GM10847 (cell line): ENCODE results near the gene ABCB8.

Experiments
- POLR2A ChIP-seq: IDR thresholded peaks from 2 replicates; pipeline ENCODE4 v1.6.1; 2011; ENCODE audit not compliant: insufficient read length; ENCODE audit errors: extremely low read depth

ABCB8 gene

DNA sequence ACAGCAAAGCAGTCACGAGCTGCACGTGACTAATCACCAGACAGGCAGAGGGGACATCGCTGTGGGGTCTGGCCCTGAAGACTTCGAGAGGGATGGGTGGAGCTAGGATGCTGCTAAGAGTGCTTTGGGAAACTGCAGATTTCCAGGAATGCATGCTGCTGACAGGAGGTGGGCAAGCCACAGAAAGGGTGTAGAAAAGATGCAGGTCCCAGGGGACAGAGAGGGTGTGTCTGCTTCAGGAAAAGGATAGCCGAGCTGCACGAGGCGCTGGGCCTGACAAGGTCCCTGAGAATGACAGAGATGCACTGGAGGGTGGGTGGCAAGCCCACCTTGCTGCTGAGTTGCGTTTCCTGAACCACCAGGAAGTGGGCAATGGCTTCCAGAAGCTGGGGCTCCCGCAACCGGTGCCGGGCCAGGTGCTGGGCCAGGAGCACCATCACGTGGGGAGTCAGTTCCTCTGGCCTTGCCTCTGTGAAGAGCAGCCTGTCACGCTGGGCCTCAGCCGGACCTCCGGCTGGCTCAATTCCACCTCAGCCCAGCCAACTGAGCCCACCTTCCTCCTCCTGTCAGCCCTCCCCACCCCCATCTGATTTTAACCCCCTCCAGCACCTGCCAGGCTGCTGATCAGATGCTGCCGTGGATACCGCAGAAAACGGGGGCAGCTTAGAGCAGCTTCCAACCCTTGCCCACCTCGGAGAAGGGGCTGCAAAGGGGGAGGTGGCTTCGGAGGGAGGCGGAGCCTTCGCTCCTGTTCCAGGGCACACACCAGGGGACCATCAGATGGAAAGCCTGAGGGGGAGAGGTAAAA lies 50.2 kb downstream of the ABCB8 start:
- TF ChIP-seq POLR2A, result no peak

DNA sequence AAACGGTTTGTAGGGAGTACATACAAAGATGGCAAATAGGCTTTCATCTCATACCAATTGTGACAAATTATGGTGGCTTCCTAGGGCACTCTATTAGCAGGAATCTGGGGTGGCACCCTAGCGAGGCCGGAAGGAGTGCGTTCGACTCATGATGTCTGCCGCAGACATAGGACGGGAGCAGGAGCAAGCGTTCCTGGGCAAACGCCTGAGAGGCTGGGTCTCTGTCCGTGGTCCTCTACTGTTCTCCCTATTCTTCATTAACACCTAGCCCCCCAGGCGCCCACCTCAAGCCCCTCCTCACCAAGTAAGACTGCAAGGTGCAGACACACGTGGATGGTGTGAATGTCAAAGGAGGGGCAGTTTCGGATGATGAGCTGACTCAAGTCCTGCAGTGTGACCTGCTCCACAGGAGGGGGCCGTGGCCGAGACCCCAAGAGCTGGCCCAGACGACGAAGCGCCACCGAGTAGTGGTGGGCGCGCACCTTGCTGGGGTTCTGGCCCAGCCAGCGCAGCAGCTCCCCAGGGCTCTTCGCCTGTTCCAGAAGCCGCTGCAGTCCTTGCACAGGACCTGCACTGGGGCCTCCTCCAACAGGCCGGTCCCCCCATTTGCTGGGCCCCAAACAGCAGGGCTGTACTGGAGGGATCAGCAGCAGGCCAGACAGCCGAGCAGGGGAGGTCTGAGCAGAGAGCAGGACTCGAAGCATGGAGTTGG lies 51.1 kb downstream of the ABCB8 start:
- TF ChIP-seq POLR2A, result no peak

GRCh38 chr7:151080067-151080521 lies 51.8 kb downstream of the ABCB8 start:
- TF ChIP-seq POLR2A, result no peak

- peak; percentile 65 for TF ChIP-seq POLR2A
These were observed 52.4 kb downstream of the ABCB8 start, which contains the start of gene FASTK for GRCh38 chr7:151080522-151081169. Gene FASTK (minus strand): TSS chr7:151080809. CDS start chr7:151080766, 43 bp downstream.

DNA sequence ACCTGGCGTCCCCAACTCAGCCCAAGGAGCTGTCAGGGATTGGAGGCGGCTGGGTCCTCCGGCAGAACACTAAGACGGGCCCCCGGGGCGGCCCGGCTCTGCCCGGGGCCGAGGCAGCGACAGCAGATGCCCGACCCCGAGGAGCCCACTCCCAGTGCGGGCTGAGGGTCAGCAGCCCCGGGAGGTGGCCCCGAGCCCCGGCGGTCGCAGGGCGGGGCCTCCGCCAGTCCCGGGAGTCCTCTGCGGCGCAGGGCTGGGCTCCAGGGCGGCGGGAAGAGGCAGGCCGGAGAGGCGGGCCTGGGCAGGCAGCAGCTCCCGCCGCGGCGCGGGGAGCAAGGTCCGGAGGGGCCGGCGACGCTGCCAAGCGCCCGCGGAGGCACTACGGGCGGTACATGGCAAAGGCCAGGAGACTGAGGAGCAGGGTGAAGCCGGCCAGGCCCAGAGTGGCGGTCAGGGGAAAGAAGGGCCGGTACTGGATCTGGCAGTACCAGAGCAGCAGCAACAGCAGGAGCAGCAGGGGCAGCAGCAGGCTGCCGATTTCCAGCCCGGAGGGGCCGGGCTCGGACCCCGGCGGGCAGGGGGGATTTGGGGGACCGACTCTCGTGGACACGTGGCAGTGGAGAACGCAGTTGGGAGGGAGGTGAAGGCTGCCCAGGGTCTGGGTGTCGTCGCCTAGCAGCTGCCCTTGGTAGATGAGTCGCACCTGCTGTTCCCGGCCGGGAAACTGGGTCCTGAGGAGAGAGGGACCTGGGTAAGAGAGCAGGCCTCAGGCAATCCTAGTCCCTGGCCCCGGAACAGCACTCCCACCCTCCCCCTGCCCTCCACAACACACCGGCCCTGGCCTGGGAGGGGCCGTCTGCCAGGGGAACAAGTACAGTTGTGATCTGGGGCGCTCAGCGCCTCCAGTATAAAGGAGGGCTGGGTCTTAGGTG lies 53.2 kb downstream of the ABCB8 start:
- TF ChIP-seq POLR2A, result no peak

DNA sequence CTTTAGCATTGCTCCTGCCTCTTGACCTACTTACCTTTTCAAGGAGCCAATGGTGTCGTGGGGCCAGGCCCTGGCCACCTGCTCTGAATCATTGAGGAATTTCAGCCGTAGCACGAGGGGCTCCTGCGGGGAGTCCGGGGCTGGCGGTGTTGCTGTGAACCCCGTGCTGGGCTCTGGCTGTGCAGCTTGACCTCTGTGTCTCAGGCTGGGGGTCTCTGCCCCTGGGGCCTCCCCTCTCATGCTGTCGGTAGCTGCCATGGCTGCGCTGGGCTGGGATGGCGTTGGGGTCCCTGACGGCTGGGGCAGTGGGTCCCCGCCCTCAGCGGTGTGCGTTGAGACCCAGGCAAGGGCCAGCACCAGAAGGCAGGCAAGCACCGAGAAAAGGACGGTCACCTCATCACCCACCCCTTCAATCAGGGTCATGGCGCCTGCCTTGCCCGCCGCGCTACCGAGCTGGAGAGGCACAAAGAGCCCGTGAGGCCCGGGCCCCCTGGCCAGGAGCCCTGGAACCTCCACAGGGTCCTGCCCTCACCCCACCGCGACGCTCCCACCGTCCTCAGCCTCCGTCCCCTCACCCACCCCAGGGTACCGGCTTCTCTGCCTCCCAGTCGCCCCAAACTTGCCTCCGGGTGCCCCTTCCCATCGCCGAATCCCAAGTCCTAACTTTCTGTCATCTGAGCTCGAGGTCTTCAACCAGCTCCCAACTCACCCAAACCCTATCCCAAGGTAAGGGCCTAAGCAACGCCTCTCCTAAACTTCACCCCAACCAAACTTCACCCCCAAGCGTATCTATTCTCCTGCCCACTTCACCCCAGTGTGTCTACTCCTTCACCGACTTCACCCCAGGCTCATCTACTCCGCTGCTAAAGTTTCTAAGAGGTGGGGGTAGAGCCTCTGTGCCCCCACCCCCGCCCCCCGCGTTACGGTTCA lies 54.2 kb downstream of the ABCB8 start:
- TF ChIP-seq POLR2A, result no peak

DNA sequence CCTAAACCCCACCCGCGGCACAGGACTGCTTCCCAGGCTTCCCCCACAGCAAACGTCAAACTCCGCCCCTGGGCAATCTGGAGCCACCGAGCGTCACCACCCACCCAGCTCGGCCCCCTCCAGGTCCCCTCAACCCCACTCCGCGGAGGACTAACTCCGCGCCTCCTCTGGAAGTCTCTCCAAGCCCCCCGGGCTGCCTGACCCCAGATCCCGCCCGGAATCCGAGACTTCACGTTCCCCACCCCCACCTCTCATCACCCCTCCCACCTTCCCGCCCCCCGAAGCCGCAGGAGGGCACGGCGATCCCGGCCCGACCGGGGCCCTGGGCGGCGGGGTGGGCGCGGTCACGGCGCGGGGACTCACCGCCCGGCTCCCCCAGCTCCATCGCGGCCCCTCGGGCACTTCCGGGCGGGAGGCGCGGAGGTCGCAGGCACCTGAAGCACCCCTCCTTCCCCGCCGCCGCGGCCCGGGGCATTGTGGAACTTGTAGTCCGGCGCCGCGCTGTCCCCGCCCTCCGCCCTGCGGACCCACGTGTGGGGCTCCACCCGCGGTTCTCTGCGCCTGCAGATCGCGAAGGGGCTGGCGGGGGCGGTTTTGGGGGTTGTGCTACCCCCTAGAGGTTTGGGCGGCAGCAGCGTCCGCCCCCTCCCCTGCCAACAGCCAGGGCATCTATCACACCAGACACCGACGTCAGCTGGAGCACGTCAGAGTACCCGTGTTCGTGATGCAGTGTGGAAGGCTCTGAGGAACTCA lies 55.0 kb downstream of the ABCB8 start, which contains the start of gene TMUB1:
TMUB1 (minus strand) TSS at position 423 of the 753 bp plus-strand sequence. CDS start 930 bp downstream, outside the sequence.
- TF ChIP-seq POLR2A, result peak; percentile 46

GRCh38 chr7:151083824-151084160 lies 55.5 kb downstream of the ABCB8 start:
- no peak for TF ChIP-seq POLR2A

- TF ChIP-seq POLR2A, result no peak
These were observed 57.1 kb downstream of the ABCB8 start for GRCh38 chr7:151085329-151085690.

- peak; percentile 71 for TF ChIP-seq POLR2A
These were observed 57.7 kb downstream of the ABCB8 start, which contains the start of gene AGAP3 for GRCh38 chr7:151085691-151086620. Gene AGAP3 (plus strand): TSS chr7:151086475. CDS start chr7:151086742, 267 bp downstream.

GRCh38 chr7:151086802-151087244 lies 58.6 kb downstream of the ABCB8 start:
- TF ChIP-seq POLR2A, result peak; percentile 6
